ENCODE data around the gene HPS4. TPM values are rescaled to one million over a fixed set of nuclear protein-coding genes. Genes with fewer than 3 reads are reported as not detected.

The HPS4 gene
- total RNA-seq, 1 donor from 2014 or later = 36.1 TPM

DNA sequence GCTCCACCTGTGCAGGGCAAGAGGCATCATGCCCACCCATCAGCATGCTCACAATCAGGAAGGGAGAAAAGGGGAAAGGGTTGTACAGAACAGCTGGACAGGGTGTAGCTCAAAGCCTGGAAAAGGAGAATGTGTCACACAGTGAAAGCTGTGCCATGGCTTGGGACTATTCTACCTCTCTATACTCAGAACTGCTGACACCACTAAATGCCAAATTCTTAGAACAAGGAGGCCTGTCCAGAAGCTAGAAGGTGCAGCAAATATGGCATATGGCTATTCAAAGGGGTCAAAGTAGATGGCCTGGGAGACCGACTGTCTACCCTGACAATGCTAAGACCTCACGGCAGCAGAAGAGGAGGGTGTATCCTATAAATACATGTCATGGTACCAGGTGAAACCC lies 12.8 kb downstream of the HPS4 start:
- Histone ChIP-seq H3K4me3 (no peak overlapping the region), H3K36me3 (peaks cover 0 to 78% of the 10 kb centered on the region in 2 donors), H3K4me1 (no peaks in the 10 kb centered on the region), H3K27me3 (no peaks in the 10 kb centered on the region), H3K27ac (no peak overlapping the region), H3K9me3 (no peaks in the 10 kb centered on the region)
- intact Hi-C loops (cut with DNase I) = no loop called here
- no peak for DNase-seq (ENCODE audit: extremely low spot score in 2 of 2)
- no peak for TF ChIP-seq POLR2AphosphoS5 (IDR thresholded peaks at IDR 0.05; ENCODE audit: insufficient read depth in 1 of 2, low read depth in 1 of 2)
- no peak for TF ChIP-seq POLR2A (IDR thresholded peaks at IDR 0.05)
- TF ChIP-seq CTCF (IDR thresholded peaks at IDR 0.05) = no peak

DNA sequence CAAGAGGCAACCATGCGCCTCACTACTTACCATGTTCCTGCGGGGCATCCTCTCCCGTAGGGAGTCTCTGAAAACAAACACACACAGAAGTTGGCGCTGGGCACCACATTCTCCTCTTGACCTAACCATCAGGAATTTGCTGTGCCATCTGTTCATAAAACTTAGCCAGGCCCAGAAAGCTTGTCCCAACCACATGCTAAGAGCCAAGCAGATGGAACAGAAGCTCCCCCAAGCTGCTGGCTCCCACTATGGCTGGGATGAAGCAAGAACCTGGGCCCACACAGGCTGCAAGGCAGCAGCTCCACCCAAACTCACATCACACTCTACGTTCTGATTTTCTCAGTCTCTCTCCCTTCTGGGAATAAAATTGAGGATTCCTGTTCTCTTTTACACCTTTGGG lies 17.4 kb downstream of the HPS4 start:
- no peak for DNase-seq (ENCODE audit: extremely low spot score in 2 of 2)

GRCh38 chr22:26464312-26464711 lies 19.3 kb downstream of the HPS4 start:
- Histone ChIP-seq H3K27me3 (no peaks in the 10 kb centered on the region), H3K9me3 (no peaks in the 10 kb centered on the region), H3K36me3 (peaks cover 0 to 61% of the 10 kb centered on the region in 2 donors), H3K4me1 (no peaks in the 10 kb centered on the region), H3K4me3 (no peak overlapping the region), H3K27ac (no peak overlapping the region)
- intact Hi-C loops (cut with DNase I) = no loop called here
- DNase-seq (ENCODE audit: extremely low spot score in 2 of 2) = no peak
- no peak for TF ChIP-seq CTCF (IDR thresholded peaks at IDR 0.05)
- TF ChIP-seq POLR2AphosphoS5 (IDR thresholded peaks at IDR 0.05; ENCODE audit: insufficient read depth in 1 of 2, low read depth in 1 of 2) = no peak
- TF ChIP-seq POLR2A (IDR thresholded peaks at IDR 0.05) = no peak

More for the DNA sequence above, 17.4 kb downstream of the HPS4 start:
- intact Hi-C loops (cut with DNase I) = no loop called here
- Histone ChIP-seq H3K4me3 (no peak overlapping the region), H3K4me1 (no peaks in the 10 kb centered on the region), H3K27ac (no peak overlapping the region), H3K36me3 (peaks cover 0 to 80% of the 10 kb centered on the region in 2 donors), H3K27me3 (no peaks in the 10 kb centered on the region), H3K9me3 (no peaks in the 10 kb centered on the region)
- TF ChIP-seq CTCF (IDR thresholded peaks at IDR 0.05) = no peak
- no peak for TF ChIP-seq POLR2A (IDR thresholded peaks at IDR 0.05)
- no peak for TF ChIP-seq POLR2AphosphoS5 (IDR thresholded peaks at IDR 0.05; ENCODE audit: insufficient read depth in 1 of 2, low read depth in 1 of 2)

DNA sequence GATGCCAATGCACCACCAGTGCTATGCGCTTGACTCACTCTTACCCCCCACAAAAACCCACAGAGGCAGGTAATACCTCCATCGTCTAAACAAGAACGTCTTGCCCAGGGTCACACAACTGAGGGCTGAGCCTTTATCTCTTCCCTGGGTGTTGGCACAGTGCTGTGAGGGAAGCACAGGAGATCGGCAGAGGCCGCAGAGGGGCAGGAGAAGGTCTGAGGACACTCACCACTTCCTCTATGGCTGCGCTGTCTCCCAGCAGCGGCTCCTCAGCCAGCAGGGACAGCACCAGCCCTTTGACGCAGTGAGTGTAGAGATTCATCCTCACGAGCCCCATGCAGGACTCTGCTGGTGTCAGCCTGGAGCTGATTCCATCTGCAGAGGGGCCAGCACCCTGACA lies 19.9 kb downstream of the HPS4 start:
- H3K4me3 ChIP-seq = no peak overlapping the region
- no peak for TF ChIP-seq POLR2A (IDR thresholded peaks at IDR 0.05)
- no peak for TF ChIP-seq CTCF (IDR thresholded peaks at IDR 0.05)
- TF ChIP-seq POLR2AphosphoS5 (IDR thresholded peaks at IDR 0.05; ENCODE audit: insufficient read depth in 1 of 2, low read depth in 1 of 2) = no peak
- intact Hi-C loops (cut with DNase I) = no loop called here
- no peak overlapping the region for H3K27ac ChIP-seq
- peaks cover 0 to 58% of the 10 kb centered on the region in 2 donors for H3K36me3 ChIP-seq
- no peaks in the 10 kb centered on the region for H3K4me1 ChIP-seq
- no peaks in the 10 kb centered on the region for H3K27me3 ChIP-seq
- DNase-seq (ENCODE audit: extremely low spot score in 2 of 2) = no peak
- no peaks in the 10 kb centered on the region for H3K9me3 ChIP-seq

DNA sequence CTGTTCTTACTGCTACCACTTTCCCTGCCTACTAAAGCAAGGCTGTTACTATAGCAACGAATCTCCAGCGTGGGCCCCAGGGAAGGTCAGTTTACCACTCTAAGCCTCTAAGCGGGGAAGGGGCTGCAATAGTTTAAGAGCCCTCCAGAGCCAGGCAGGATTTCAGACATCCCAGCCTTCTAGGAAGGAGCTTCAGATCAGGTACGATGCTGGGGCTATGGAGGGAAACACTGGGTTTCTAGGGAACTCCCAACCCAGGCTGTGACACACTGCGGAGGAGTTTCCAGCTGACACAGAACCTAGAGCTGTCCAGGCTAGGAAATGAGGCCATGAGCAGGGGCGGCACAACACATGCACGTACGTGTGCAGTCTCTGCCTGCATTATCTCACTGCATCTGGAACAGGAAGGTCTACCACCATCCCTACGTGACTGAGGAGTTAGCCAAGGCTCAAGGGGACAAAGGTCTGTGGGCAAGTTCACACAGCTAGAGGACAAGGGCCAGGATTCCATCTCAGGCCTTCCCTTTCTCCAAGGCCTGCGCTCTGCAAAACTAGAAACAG lies 20.4 kb downstream of the HPS4 start:
- no peaks in the 10 kb centered on the region for H3K9me3 ChIP-seq
- no peak for DNase-seq (ENCODE audit: extremely low spot score in 2 of 2)
- no peaks in the 10 kb centered on the region for H3K4me1 ChIP-seq
- no peak overlapping the region for H3K27ac ChIP-seq
- TF ChIP-seq POLR2A (IDR thresholded peaks at IDR 0.05) (no peak), POLR2AphosphoS5 (IDR thresholded peaks at IDR 0.05; ENCODE audit: insufficient read depth in 1 of 2, low read depth in 1 of 2) (no peak), CTCF (IDR thresholded peaks at IDR 0.05) (no peak)
- H3K4me3 ChIP-seq = no peak overlapping the region
- intact Hi-C loops (cut with DNase I) = no loop called here
- H3K27me3 ChIP-seq = no peaks in the 10 kb centered on the region
- H3K36me3 ChIP-seq = peaks cover 0 to 55% of the 10 kb centered on the region in 2 donors
